ENCODE data around the gene PADI3. TPM values are rescaled to one million over a fixed set of nuclear protein-coding genes. Genes with fewer than 3 reads are reported as not detected.
"Not testable (repeated sequence)": the region's sequence is repeated elsewhere in the genome, so short reads cannot be mapped to it uniquely, and the experiment has no call there.

PADI3 gene
- polyA plus RNA-seq, 1 of the 3 experiments (the other 2 are of a cell fraction), result 0.30 TPM

GRCh38 chr1:17319561-17320350 lies 70.9 kb downstream of the PADI3 start (continued):
- TF ChIP-seq, protein P1, sequence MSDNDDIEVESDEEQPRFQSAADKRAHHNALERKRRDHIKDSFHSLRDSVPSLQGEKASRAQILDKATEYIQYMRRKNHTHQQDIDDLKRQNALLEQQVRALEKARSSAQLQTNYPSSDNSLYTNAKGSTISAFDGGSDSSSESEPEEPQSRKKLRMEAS (IDR thresholded peaks at IDR 0.05; ENCODE audit: low read depth), result no peak

GRCh38 chr1:17321857-17322390 lies 73.0 kb downstream of the PADI3 start:
- H3K4me2 ChIP-seq; H3K79me2 ChIP-seq (ENCODE audit: insufficient read depth); H3K4me3 ChIP-seq (ENCODE audit: low read depth in 2 of 2, low read length in 1 of 2); H3K27me3 ChIP-seq (ENCODE audit: insufficient read depth); H3K36me3 ChIP-seq (replicated peaks in 1 of 2; ENCODE audit: control insufficient read depth in 1 of 2, insufficient read depth in 2 of 2, low read length in 1 of 2); H2AFZ ChIP-seq (ENCODE audit: low read depth); H3K4me1 ChIP-seq (ENCODE audit: control insufficient read depth in 1 of 2, insufficient read depth in 2 of 2, low read depth in 1 of 2, low read length in 1 of 2); POLR2A ChIA-PET; H3K9ac ChIP-seq; H3K9me2 ChIP-seq; DNase-seq; H3K27ac ChIP-seq (ENCODE audit: low read depth in 2 of 2, low read length in 1 of 2); H3F3A ChIP-seq (replicated peaks; ENCODE audit: insufficient read depth); H4K20me1 ChIP-seq (ENCODE audit: insufficient read depth); H3K9me3 ChIP-seq: not testable (repeated sequence)
- WGBS (ENCODE audit: low lambda C conversion rate), result 31% methylated on average over 6 of the region's 6 CpGs
- CTCF ChIA-PET, result interaction anchor here (0.7 to 1.2 kb wide), 4 partner anchors 15 to 97 kb away, joined by 3 to 6 read pairs (median 3); no protein-coding TSS in a partner anchor

GRCh38 chr1:17328855-17329254 lies 80.0 kb downstream of the PADI3 start:
- WGBS (ENCODE audit: low lambda C conversion rate), result 46% methylated on average over 5 of the region's 5 CpGs

More at GRCh38 chr1:17328855-17329254, 80.0 kb downstream of the PADI3 start:
- Histone ChIP-seq H3K27me3 (ENCODE audit: insufficient read depth) (peaks cover 7% of the 10 kb centered on the region; the same call in 1 of the 2 replicates), H3K4me3 (ENCODE audit: low read depth in 2 of 2, low read length in 1 of 2) (no peak overlapping the region), H3F3A (replicated peaks; ENCODE audit: insufficient read depth) (no peaks in the 10 kb centered on the region), H2AFZ (ENCODE audit: low read depth) (no peak overlapping the region), H3K27ac (ENCODE audit: low read depth in 2 of 2, low read length in 1 of 2) (no peak overlapping the region), H3K79me2 (ENCODE audit: insufficient read depth) (no peaks in the 10 kb centered on the region), H3K9me2 (no peaks in the 10 kb centered on the region), H3K4me1 (ENCODE audit: control insufficient read depth in 1 of 2, insufficient read depth in 2 of 2, low read depth in 1 of 2, low read length in 1 of 2) (no peaks in the 10 kb centered on the region), H3K4me2 (no peak overlapping the region), H3K9me3 (no peaks in the 10 kb centered on the region), H3K36me3 (replicated peaks in 1 of 2; ENCODE audit: control insufficient read depth in 1 of 2, insufficient read depth in 2 of 2, low read length in 1 of 2) (no peaks in the 10 kb centered on the region), H4K20me1 (ENCODE audit: insufficient read depth) (no peaks in the 10 kb centered on the region), H3K9ac (no peak overlapping the region)
- DNase-seq, result no peak
- ChIA-PET CTCF (interaction anchor here (0.6 kb wide), 1 partner anchor 1353 kb away, joined by 3 read pairs; no protein-coding TSS in a partner anchor), POLR2A (no interaction called here)
- no peak for TF ChIP-seq NRF1 (IDR thresholded peaks at IDR 0.05; ENCODE audit: low read depth, low read length)
- no peak for TF ChIP-seq SMC3 (IDR thresholded peaks at IDR 0.05; ENCODE audit: low read depth, low read length)
- TF ChIP-seq NFIC (IDR thresholded peaks at IDR 0.05; ENCODE audit: borderline replicate concordance), result no peak
- no peak for TF ChIP-seq CHD2 (IDR thresholded peaks at IDR 0.05; ENCODE audit: low read length, partially characterized antibody)
- no peak for TF ChIP-seq RXRA (IDR thresholded peaks at IDR 0.05; ENCODE audit: borderline replicate concordance, low read depth)
- no peak for TF ChIP-seq TAF1 (IDR thresholded peaks at IDR 0.05; ENCODE audit: borderline replicate concordance, low read depth, low read length)
- TF ChIP-seq GABPA (IDR thresholded peaks at IDR 0.05; ENCODE audit: low read depth), result no peak
- no peak for TF ChIP-seq PBX3 (IDR thresholded peaks at IDR 0.05)
- no peak for TF ChIP-seq JUND (IDR thresholded peaks at IDR 0.05)
- no peak for TF ChIP-seq RFX5 (IDR thresholded peaks at IDR 0.05; ENCODE audit: low read length)
- TF ChIP-seq YY1 (IDR thresholded peaks at IDR 0.05; ENCODE audit: low read depth), result no peak
- TF ChIP-seq TCF12 (IDR thresholded peaks at IDR 0.05), result no peak
- no peak for TF ChIP-seq CTCF (IDR thresholded peaks at IDR 0.05)
- TF ChIP-seq EP300 (IDR thresholded peaks at IDR 0.05; ENCODE audit: borderline replicate concordance in 1 of 2, low read depth in 1 of 2, low read length in 1 of 2), result no peak
- TF ChIP-seq MXI1 (IDR thresholded peaks at IDR 0.05; ENCODE audit: low read depth, low read length), result no peak
- no peak for TF ChIP-seq SIN3A (IDR thresholded peaks at IDR 0.05; ENCODE audit: borderline replicate concordance, low read depth, low read length)
- TF ChIP-seq USF2 (IDR thresholded peaks at IDR 0.05; ENCODE audit: borderline replicate concordance, low read depth, low read length), result no peak
- TF ChIP-seq FOSL2 (IDR thresholded peaks at IDR 0.05; ENCODE audit: borderline replicate concordance, low read depth), result no peak
- TF ChIP-seq TEAD4 (IDR thresholded peaks at IDR 0.05; ENCODE audit: borderline replicate concordance, insufficient read depth), result no peak
